NCI-H2227 treated with DMSO at 0.1 percent for 48 hours (cell line): ENCODE results near the gene RPL34.
"Not testable (repeated sequence)": the region's sequence is repeated elsewhere in the genome, so short reads cannot be mapped to it uniquely, and the experiment has no call there.

Experiments
- DNase-seq: peaks from one replicate; lab custom pipeline; 2025; lab: John Stamatoyannopoulos, UW

Gene RPL34

DNA sequence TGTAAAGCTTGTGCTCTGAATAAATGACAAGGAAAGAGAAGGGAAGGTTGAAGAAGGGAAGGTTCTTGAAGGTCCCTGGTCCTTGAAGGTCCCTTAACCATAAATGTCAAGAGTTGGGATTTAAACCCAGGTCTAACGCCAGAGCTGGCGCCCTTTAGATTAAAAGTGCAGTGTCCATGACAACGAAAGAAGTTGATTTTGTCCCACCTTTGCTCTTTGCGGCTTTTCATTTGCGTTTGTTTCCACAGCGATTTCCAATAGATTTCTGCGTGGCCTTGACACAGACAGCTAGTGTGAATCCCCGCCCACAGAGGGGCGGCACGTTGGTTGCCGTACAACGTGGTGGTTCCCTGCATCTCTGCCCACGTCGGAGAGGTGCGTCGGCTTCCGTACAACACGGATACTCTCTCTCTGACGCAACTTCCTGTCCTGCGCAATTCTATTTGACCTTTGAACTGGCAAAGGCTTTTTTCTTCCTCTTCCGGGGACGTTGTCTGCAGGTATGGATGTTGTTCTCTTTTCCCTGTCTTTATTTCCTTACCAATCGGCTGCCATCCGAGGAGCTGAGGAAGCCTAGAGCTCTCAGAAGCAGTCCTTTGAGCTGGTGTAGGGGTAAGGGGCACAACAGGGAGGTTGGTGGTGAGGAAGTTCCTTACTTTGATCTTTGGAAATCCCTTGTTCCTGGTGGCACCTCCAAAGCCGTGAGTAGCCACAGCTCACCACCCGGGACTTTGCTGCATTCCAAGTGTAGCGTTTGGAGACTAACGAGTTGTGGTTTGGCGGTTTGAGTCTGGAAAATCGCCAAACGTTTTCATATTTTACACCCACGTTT lies at the start of gene RPL34:
Gene RPL34, plus strand, starts transcription at position 476 of the 832 bp plus-strand sequence. CDS start 1,384 bp downstream, outside the sequence.
- DNase-seq = peak; percentile 94

DNA sequence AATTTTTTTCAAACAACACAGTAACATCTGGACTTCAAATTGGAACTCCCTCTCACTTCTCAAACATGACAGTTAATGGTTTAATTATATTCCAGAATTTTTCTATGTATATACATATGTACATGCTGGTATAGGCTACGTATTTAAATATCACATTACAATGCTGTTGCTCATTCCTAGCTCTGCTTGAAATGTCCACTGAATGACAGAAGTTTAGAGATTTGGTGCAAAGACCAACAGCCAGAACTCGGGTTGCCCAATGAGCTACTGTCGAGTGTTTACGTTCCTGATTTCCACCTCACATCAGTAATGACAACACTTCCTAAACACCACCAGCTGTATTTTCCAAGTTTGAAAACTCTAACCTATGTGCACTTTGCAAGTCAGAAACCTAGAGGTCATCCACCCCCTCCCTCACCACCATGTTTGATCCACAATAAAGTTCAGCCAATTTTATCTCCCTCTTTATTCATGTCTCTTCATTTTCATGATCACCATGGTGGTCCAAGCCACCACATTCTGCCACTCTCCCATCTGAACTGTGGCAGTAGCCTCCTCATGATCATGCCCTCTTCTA lies 49.3 kb upstream of the RPL34 start:
- no peak for DNase-seq

- no peak for DNase-seq
Measured at GRCh38 chr4:108574402-108574801, 46.0 kb upstream of the RPL34 start.

DNA sequence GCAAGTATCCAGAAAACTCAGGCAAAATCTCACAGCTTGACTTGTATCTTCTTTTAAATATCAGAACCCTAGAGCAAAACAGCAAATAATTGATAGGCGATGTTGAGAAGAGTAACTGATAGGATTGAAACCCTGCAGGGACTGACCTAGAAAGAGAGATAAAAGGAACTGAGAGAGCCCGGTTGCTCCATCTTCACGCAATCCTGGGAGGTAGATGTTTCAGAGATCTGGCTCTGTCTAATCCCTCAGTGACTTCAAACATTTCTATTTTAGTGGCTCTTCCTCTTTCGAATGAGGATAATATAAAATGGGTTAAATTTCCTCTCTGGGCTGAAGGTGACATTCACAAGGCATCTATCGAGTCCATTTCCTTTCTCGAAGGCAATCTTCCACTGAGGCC lies 39.3 kb upstream of the RPL34 start:
- no peak for DNase-seq

- DNase-seq = no peak
Measured at GRCh38 chr4:108586778-108587177, 33.6 kb upstream of the RPL34 start.

DNA sequence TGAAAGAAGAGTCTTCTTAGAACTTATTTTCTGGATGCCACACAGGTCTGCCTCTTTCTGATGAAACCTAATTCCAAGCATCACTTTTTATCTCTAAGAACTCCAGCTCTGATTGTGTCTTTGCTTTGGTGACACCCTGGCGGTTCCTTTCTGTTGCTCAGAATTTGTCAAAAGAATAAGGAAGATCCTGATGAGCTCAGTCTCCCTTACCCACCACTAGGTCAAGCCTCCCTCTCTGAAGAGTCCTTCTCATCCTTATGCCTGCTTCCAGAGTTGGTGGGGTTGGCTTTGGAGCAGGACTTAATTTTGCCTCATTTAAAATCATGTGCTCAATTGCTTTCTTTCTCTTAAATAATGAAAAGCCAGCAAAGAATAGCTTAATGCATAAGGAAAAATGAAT lies 31.5 kb upstream of the RPL34 start:
- DNase-seq = no peak

GRCh38 chr4:108589961-108590360 lies 30.4 kb upstream of the RPL34 start:
- no peak for DNase-seq

GRCh38 chr4:108590776-108591175 lies 29.6 kb upstream of the RPL34 start:
- no peak for DNase-seq

- DNase-seq = no peak
Measured at GRCh38 chr4:108592674-108592986, 27.7 kb upstream of the RPL34 start.

- DNase-seq = not testable (repeated sequence)
Measured at GRCh38 chr4:108594296-108594695, 26.1 kb upstream of the RPL34 start.

GRCh38 chr4:108596344-108596743 lies 24.0 kb upstream of the RPL34 start:
- no peak for DNase-seq

DNA sequence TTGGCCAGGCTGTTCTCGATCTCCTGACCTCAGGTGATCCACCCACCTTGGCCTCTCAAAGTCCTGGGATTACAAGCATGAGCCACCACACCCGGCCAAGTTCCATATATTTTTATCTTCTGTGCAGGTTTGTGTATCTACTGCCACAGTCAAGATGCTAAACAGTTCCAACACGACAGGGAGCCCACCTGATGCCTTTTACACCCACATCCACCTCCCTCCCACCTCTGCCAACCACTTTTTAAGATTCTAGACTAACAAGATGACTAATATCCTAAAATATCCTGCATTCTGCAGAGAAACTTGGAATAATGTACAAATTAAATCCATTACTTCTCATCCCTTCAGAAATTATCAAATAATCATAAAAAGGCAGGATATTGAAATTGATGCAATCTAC lies 19.3 kb upstream of the RPL34 start:
- no peak for DNase-seq

DNA sequence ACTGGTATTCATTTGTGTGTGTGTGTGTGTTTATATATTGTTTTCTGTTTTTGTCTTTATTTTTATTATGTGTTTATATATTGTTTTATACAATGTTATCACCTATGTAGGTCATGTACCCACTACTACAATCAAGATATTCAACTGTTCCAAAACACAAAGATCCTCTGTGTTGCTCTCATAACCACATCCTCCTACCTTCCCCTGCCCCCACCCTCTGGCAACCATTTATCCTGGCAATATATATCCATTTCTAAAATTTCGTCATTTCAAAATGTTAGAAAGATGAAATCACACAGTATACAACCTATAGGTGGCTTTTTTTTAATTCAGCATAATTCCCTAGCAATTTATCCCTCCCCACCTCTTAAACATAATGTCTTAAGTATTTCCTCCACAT lies 18.8 kb upstream of the RPL34 start:
- DNase-seq = no peak

DNA sequence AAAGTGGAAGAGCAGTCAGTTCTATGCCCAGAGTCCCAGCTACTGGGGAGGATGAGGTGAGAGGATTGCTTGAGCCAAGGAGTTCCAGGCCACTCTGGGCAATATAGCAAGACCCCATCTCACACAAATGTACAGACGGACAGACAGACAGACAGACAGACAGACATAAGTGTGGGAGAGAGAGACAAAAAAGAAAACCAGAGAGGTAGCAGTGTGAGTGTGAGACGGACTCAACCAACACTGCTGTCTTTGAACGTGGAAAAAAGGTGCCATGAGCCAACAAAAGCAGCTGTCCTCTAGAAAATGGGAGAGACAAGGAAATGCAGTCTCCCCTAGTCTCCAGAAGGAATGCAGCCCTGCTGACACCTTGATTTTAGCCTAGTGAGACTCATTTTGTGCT lies 18.2 kb upstream of the RPL34 start:
- DNase-seq = no peak

DNA sequence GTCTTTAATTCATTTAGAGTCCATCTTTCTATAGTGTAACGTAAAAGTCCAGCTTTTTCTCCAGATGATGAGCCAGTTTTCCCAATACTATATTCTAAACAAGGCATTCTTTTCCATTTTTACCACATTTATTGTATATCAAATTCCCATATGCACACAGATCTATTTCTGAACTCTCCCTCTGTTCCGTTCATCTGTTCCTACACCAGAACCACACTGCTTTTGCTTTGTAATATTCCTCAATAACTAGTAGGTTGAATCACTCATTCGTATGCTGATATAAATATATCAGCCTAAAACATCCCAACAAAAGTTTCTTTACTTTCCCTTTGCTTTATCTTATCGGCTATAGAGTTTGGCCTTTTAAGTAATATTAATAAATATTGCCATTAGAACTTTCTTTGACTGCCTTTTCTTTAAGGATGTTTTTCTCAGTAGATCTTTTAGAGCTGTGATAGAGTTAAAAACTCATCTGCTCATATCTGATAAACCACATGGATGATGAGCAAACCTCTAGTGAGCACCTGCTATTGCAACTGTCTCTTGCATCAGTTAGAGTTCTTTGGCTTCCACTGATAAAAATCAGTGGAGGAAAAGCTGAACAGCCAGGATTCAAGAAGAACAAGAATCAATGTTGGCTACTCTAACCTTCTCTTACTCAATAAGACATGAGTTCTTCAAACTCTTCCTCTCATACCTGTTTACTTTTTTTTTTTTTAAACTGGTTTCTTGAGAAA lies 13.1 kb upstream of the RPL34 start:
- DNase-seq = no peak

DNA sequence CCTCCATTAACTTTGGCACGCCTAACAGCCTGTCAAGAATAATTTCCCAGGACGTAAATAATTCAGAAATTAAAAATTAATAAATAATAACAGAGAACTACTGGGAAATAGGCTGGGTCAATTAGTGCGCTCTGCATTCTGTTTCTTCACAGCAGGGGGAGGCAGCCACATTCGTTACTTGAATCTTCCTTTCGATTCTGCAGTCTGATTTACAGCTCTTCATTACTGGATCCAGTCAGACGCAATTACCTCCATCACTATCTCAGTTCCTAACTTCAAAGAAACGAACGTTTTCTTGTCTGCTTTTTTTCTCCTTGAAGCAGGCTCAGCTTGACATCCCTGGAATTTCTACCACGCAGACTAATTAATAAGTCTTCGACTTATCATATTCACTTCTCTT lies 9.0 kb upstream of the RPL34 start:
- peak; percentile 12 for DNase-seq

- no peak for DNase-seq
Measured at GRCh38 chr4:108612365-108612764, 8.0 kb upstream of the RPL34 start.

DNA sequence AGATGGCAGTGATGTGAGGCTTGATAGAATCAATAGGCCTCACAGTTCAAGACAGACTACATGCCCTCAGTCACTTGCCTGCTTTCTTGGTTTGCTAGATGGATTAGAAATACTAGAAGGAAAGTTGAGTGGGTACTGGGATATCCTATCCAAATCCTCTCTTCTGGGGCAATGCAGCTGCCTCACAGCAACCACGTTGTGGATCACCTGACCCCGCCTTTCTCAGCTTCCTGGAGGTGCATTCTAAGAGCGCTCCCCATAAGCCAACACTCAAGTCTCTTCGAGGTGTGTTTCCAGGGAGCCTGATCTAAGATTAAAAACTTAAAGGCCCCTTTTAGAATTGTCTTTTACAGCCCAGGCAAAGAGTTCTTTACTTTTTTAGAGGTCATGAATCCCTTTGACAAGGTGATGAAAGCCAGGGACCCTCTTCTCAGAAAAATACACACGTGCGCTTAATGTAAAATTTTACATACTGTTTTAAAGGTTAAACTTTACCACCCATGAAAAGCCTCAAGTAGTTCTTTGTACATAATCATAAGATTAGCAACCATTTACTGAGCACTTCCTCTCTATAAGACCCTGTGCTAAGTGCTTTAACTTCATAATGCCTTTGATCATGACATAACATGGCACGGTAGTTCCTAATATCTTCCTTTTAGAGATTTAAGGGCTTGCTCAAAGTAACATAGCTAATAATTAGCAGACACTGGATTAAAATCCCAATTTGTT lies 840 bp upstream of the RPL34 start:
- DNase-seq = no peak

- no peak for DNase-seq
Measured at GRCh38 chr4:108620933-108621905, 843 bp downstream of the RPL34 start.

DNA sequence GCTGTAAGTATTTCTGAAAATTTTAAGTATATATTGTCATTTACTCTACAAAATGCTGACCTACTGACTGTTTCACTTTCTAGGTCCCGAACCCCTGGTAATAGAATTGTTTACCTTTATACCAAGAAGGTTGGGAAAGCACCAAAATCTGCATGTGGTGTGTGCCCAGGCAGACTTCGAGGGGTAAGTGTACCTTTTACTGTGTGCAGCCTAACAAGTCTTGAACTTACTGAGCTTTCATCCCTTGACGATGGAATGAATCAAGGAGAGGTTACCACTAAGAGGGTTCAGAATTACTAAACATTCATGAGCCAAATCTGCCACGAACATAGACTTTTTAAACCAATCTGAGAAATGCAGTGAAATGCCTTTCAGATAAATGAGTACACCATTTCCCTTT lies 1.6 kb downstream of the RPL34 start:
- no peak for DNase-seq

- DNase-seq = no peak
Measured at GRCh38 chr4:108622828-108623227, 2.5 kb downstream of the RPL34 start.
